Left colon (tissue), 2 donors: ENCODE data around the gene TMEM127. TPM values are rescaled to one million over a fixed set of nuclear protein-coding genes. Genes with fewer than 3 reads are reported as not detected.
"Not testable (repeated sequence)": the region's sequence is repeated elsewhere in the genome, so short reads cannot be mapped to it uniquely, and the experiment has no call there.

ENCODE experiments used
- ATAC-seq: fragments of 200-7000 bp; cut with Tn5 transposase; one replicate; pipeline ENCODE4 v1.9.1; 2020; ENCODE audit warnings: mild to moderate bottlenecking, moderate library complexity
- DNase-seq, 2 donors: peaks; one replicate each; pipeline ENCODE4 v3.0.0-alpha.2; 2020
- intact Hi-C, 2 donors: fragments of 100-400 bp; cut with DNase I in 1 of 2; cut with micrococcal nuclease in 1 of 2; formaldehyde crosslinking; loops; one replicate each; pipeline versions ENCODE4 v1.11.2 to v1.14.0; 2022; cut with DNase I, micrococcal nuclease
- total RNA-seq, 2 donors: library from RNA; stranded (reverse); fragmentation: NEBNext Ultra II Directional; extraction: Animal tissue kit (Norgen Biotek cat#: 25700); gene quantifications; one replicate each; pipeline ENCODE4 v1.2.1, GENCODE V29; 2021
- donor health status: DM: no; HTN: no; CAD: no.
- donor health status: DM: yes; HTN: yes; CAD: no.

Gene TMEM127
- total RNA-seq, 2 donors from 2014 or later = 86.2 to 111 TPM

- no peak for DNase-seq
- peak; percentile 29 for ATAC-seq
- intact Hi-C loops = no loop called here
Observed at GRCh38 chr2:96247009-96247408, 18.8 kb downstream of the TMEM127 start.

GRCh38 chr2:96245609-96246390, 20.0 kb downstream of the TMEM127 start:
- intact Hi-C loops = no loop called here
- no peak for DNase-seq
- no peak for ATAC-seq

GRCh38 chr2:96243843-96244242, 22.0 kb downstream of the TMEM127 start:
- ATAC-seq (no peak), DNase-seq (no peak)
- intact Hi-C loops = no loop called here

- intact Hi-C loops = no loop called here
- DNase-seq (peak in 1 of 2 donors; percentile 53), ATAC-seq (peak; percentile 35)
Observed at GRCh38 chr2:96241900-96242611, 23.7 kb downstream of the TMEM127 start.

GRCh38 chr2:96241227-96241626, 24.6 kb downstream of the TMEM127 start:
- intact Hi-C loops = no loop called here
- ATAC-seq = no peak

GRCh38 chr2:96240341-96241038, 25.3 kb downstream of the TMEM127 start:
- intact Hi-C loops = no loop called here
- ATAC-seq (no peak), DNase-seq (no peak)

More at GRCh38 chr2:96241227-96241626, 24.6 kb downstream of the TMEM127 start:
- no peak for DNase-seq

GRCh38 chr2:96239745-96240264, 26.0 kb downstream of the TMEM127 start:
- no peak for DNase-seq

GRCh38 chr2:96239091-96239490, 26.7 kb downstream of the TMEM127 start:
- intact Hi-C loops = no loop called here
- ATAC-seq (no peak), DNase-seq (no peak)

More at GRCh38 chr2:96239745-96240264, 26.0 kb downstream of the TMEM127 start:
- no peak for ATAC-seq
- intact Hi-C loops = no loop called here

GRCh38 chr2:96238266-96238665, 27.5 kb downstream of the TMEM127 start:
- ATAC-seq (peak; percentile 86), DNase-seq (no peak)
- intact Hi-C loops = no loop called here

GRCh38 chr2:96236882-96237281, 28.9 kb downstream of the TMEM127 start:
- DNase-seq (no peak), ATAC-seq (peak; percentile 80)
- intact Hi-C loops = no loop called here

- intact Hi-C loops = no loop called here
- DNase-seq (no peak), ATAC-seq (no peak)
Observed at GRCh38 chr2:96233880-96234316, 31.9 kb downstream of the TMEM127 start.

- no peak for ATAC-seq
Observed at GRCh38 chr2:96233436-96233835, 32.4 kb downstream of the TMEM127 start.

GRCh38 chr2:96231316-96231715, 34.5 kb downstream of the TMEM127 start:
- intact Hi-C loops = no loop called here
- DNase-seq (no peak), ATAC-seq (no peak)

More at GRCh38 chr2:96233436-96233835, 32.4 kb downstream of the TMEM127 start:
- intact Hi-C loops = no loop called here
- no peak for DNase-seq

- ATAC-seq (peak; percentile 12), DNase-seq (no peak)
- intact Hi-C loops = no loop called here
Observed at GRCh38 chr2:96225016-96225533, 40.7 kb downstream of the TMEM127 start.

GRCh38 chr2:96221106-96221505, 44.7 kb downstream of the TMEM127 start:
- DNase-seq, intact Hi-C loops, ATAC-seq: not testable (repeated sequence)

- ATAC-seq, DNase-seq, intact Hi-C loops: not testable (repeated sequence)
Observed at GRCh38 chr2:96219959-96220358, 45.8 kb downstream of the TMEM127 start.

GRCh38 chr2:96218508-96219131, 47.2 kb downstream of the TMEM127 start:
- intact Hi-C loops = no loop called here
- no peak for ATAC-seq

GRCh38 chr2:96214554-96214953, 51.2 kb downstream of the TMEM127 start:
- ATAC-seq (peak; percentile 54), DNase-seq (no peak)
- intact Hi-C loops = no loop called here

More at GRCh38 chr2:96218508-96219131, 47.2 kb downstream of the TMEM127 start:
- DNase-seq = no peak
